Measurements from ENCODE around the gene TMEM238. TPM values are rescaled to one million over a fixed set of nuclear protein-coding genes. Genes with fewer than 3 reads are reported as not detected.

Gene TMEM238
- total RNA-seq, 1 donor from 2014 or later, result 0.40 TPM

DNA sequence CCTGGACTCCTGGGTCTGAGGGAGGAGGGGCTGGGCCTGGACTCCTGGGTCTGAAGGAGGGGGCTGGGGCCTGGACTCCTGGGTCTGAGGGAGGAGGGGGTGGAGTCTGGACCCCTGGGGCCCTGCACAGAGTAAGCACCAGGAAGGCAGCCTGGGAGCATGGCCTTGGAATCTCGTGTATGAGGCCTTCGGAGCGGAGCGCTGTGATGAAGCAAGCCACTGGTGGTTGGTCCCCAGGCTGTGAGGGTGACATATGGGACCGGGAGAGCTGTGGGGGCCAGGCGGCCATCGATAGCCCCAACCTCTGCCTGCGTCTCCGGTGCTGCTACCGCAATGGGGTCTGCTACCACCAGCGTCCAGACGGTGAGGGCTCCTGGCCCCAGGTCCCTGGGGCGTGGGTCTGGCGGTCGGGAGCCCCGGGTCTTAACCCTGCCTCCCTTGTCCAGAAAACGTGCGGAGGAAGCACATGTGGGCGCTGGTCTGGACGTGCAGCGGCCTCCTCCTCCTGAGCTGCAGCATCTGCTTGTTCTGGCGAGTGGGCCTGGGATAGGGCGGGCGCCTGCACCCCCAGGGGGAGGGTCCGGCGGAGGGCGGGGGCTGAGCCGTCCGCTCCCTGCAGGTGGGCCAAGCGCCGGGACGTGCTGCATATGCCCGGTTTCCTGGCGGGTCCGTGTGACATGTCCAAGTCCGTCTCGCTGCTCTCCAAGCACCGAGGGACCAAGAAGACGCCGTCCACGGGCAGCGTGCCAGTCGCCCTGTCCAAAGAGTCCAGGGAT, 6.5 kb downstream of the TMEM238 start:
- Mint-ChIP-seq H3K4me1 (peaks cover 12% of the 10 kb centered on the region), H3K27me3 (ENCODE audit: low read depth) (peaks cover 48% of the 10 kb centered on the region), H3K36me3 (ENCODE audit: low read depth) (no peaks in the 10 kb centered on the region), H3K27ac (ENCODE audit: unreplicated experiment) (no peak overlapping the region), H3K9me3 (no peaks in the 10 kb centered on the region), H3K4me3 (no peak overlapping the region)
- no peak for TF ChIP-seq CTCF (conservative IDR thresholded peaks at IDR 0.05)
- DNase-seq (ENCODE audit: low read depth, low spot score), result no peak

DNA sequence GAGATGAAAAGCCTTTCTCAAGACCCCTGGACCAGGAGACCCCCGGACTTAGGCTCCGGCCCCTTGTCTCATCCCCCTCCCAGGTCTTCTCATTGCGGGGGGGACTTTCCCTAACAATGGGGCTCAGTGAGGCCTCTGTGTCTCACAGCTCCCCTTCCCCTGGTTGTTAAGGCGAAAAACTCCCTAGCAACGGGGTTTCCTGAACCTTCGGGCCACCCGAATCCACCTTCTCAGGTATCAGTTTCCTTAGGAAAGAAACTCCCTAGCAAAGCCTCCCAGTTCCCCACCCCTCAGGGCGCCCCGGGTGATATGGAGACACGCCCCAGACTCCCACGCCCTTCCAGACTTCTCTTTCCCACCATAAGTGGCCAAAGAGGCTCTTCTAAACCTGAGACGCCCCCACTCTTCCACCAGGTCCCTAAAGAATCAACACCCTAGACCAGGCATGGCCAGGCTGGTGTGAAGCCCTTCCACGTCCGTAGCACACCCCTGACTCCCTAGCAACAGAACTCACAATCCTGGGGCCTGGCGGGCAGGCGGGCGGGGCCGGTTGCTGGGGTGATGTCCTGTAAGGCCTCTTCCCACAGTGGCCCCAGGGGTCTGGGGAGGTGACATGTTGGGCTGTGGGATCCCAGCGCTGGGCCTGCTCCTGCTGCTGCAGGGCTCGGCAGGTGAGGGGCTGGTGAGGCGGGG, 7.7 kb downstream of the TMEM238 start, which contains the start of gene TMEM190:
TSS of gene TMEM190 (plus strand) at position 586 of the 693 bp plus-strand sequence. CDS start at position 614, 28 bp downstream.
- TF ChIP-seq CTCF (conservative IDR thresholded peaks at IDR 0.05), result no peak
- DNase-seq (ENCODE audit: low read depth, low spot score), result no peak
- peak within 1 kb of the TSS; percentile 55 for H3K4me3 Mint-ChIP-seq
- no peak within 1 kb of the TSS for H3K27ac Mint-ChIP-seq (ENCODE audit: unreplicated experiment)
- H3K27me3 Mint-ChIP-seq (ENCODE audit: low read depth), result peaks cover 54% of the 10 kb centered on the region
- no peaks in the 10 kb centered on the region for H3K9me3 Mint-ChIP-seq
- peaks cover 16% of the 10 kb centered on the region for H3K4me1 Mint-ChIP-seq
- no peaks in the 10 kb centered on the region for H3K36me3 Mint-ChIP-seq (ENCODE audit: low read depth)

- Mint-ChIP-seq H3K9me3 (no peaks in the 10 kb centered on the region), H3K27ac (ENCODE audit: unreplicated experiment) (peak overlapping the region; percentile 1), H3K36me3 (ENCODE audit: low read depth) (no peaks in the 10 kb centered on the region), H3K27me3 (ENCODE audit: low read depth) (peaks cover 66% of the 10 kb centered on the region), H3K4me1 (peaks cover 28% of the 10 kb centered on the region), H3K4me3 (peak overlapping the region; percentile 1)
- TF ChIP-seq CTCF (conservative IDR thresholded peaks at IDR 0.05), result no peak
- no peak for DNase-seq (ENCODE audit: low read depth, low spot score)
Measured at GRCh38 chr19:55373993-55374757, 9.9 kb downstream of the TMEM238 start.

- Mint-ChIP-seq H3K4me1 (peaks cover 28% of the 10 kb centered on the region), H3K27me3 (ENCODE audit: low read depth) (peaks cover 65% of the 10 kb centered on the region), H3K9me3 (no peaks in the 10 kb centered on the region), H3K4me3 (peak overlapping the region; percentile 1), H3K27ac (ENCODE audit: unreplicated experiment) (peak overlapping the region; percentile 1), H3K36me3 (ENCODE audit: low read depth) (no peaks in the 10 kb centered on the region)
- no peak for TF ChIP-seq CTCF (conservative IDR thresholded peaks at IDR 0.05)
- no peak for DNase-seq (ENCODE audit: low read depth, low spot score)
Measured at GRCh38 chr19:55373306-55373992, 10.6 kb downstream of the TMEM238 start.
